Measurements from ENCODE around the gene SENP7.

DNA sequence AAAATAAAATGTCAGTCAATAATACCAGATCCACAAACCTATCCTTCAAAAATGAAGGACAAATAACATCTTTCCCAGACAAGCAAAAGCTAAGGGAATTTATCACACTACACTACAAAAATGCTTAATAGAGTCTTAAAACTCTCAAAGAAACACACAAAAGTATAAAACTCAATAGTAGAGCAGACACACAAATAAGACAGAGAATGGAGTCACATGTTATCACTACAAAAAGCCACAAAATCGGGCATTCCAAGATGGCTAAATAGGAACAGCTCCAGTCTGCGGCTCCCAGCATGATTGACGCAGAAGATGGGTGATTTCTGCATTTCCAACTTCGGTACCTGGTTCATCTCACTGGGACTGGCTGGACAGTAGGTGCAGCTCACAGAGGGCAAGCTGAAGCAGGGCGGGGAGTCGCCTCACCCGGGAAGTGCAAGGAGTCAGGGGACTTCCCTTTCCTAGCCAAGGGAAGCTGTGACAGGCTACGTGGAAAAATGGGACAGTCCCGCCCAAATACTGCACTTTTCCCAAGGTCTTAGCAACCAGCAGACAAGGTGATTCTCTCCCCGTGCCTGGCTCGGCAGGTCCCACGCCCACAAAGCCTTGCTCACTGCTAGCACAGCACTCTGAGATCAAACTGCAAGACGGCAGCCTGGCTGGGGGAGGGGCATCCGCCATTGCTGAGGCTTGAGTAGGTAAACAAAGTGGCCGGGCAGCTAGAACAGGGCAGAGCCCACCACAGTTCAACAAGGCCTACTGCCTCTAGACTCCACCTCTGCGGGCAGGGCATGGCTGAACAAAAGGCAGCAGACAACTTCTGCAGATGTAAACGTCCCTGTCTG, 46.3 kb downstream of the SENP7 start:
- TF ChIP-seq, protein P1, sequence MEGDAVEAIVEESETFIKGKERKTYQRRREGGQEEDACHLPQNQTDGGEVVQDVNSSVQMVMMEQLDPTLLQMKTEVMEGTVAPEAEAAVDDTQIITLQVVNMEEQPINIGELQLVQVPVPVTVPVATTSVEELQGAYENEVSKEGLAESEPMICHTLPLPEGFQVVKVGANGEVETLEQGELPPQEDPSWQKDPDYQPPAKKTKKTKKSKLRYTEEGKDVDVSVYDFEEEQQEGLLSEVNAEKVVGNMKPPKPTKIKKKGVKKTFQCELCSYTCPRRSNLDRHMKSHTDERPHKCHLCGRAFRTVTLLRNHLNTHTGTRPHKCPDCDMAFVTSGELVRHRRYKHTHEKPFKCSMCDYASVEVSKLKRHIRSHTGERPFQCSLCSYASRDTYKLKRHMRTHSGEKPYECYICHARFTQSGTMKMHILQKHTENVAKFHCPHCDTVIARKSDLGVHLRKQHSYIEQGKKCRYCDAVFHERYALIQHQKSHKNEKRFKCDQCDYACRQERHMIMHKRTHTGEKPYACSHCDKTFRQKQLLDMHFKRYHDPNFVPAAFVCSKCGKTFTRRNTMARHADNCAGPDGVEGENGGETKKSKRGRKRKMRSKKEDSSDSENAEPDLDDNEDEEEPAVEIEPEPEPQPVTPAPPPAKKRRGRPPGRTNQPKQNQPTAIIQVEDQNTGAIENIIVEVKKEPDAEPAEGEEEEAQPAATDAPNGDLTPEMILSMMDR (IDR thresholded peaks at IDR 0.05), result no peak
- no peak for TF ChIP-seq POLR2A (IDR thresholded peaks at IDR 0.05)
